Measurements from ENCODE around the gene C19orf25.
"Not testable (repeated sequence)": the region's sequence is repeated elsewhere in the genome, so short reads cannot be mapped to it uniquely, and the experiment has no call there.

The C19orf25 gene

DNA sequence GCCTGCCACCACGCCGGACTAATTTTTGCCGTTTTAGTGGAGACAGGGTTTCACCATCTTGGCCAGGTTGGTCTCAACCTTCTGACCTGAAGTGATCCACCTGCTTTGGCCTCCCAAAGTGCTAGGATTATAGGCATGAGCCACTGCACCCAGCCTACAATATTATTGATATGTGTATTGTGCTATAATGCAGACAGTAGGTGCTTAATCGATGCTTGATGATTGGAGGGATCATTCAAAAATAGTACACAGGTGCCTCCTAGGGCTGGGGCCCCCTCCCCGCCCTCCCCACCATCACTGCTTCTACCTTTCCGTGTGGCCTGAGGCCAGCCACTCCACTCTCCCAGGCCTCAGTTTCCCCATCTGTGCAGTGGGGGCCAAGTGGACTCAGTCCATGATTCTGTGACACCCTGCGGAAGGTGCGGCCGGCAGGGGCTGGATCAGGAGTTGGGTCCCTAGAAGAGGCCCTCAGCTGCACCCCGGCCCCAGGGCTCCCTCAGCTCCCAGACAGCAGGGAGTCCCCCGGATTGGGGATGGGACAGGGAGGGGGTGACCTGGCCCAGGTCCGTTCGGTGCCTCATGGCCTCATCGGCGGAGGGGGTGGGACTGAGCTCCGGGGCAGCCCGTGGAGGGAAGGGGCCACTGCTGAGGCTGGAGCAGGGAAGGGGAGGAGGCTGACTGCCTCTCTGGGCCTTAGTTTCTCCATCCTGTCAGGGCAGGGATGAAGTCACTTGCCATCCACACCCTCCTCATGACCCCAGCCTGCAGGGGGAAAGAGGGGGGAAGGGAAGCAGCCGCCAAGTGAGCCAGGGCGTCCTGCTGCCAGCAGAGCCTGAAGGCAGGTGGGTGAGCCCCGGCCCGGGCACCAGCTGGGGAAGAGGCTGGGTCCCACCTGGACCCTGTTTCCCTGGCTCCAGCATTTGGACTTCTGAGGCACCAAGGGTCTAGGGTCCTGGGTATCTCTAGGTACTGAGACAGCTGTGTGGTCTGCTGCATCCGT, 32.6 kb upstream of the C19orf25 start:
- no peak for DNase-seq

DNA sequence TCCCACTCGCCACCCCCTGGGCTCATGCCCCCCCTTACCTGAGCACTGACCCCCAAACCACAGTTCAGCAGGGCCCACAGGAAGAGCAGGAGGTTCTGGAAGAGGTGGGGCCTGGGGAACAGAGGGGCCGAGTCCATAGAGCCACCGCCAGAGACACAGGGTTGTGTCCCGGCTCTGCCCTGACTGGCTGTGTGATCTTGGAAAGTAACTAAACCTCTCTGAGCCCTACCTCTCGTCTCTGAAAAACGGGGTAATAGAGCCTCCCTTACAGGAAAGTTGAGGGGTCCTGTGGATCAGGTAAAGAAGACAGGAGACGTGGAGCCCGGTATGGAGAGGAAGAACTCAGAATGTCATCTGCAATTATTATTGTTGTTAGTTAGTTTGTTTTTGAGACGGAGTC, 31.8 kb upstream of the C19orf25 start:
- DNase-seq: no peak

DNA sequence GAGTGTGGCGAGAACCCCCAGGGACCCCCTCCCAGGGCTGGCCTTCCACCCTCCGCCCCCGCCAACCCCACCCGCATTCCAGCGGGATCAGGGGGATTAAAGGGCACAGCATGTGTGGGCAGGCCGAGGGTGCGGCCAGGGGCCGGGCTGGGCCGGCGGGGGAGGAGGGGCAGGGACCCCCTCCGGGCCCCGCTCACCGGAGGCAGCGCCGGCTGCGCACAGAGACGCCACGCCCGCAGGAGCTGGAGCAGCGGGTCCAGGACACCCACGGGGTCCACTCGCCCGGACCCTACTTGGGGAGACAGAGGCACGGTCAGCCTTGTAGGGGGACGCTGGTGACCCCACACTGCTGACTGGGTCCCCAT, 31.4 kb upstream of the C19orf25 start:
- DNase-seq: no peak

DNA sequence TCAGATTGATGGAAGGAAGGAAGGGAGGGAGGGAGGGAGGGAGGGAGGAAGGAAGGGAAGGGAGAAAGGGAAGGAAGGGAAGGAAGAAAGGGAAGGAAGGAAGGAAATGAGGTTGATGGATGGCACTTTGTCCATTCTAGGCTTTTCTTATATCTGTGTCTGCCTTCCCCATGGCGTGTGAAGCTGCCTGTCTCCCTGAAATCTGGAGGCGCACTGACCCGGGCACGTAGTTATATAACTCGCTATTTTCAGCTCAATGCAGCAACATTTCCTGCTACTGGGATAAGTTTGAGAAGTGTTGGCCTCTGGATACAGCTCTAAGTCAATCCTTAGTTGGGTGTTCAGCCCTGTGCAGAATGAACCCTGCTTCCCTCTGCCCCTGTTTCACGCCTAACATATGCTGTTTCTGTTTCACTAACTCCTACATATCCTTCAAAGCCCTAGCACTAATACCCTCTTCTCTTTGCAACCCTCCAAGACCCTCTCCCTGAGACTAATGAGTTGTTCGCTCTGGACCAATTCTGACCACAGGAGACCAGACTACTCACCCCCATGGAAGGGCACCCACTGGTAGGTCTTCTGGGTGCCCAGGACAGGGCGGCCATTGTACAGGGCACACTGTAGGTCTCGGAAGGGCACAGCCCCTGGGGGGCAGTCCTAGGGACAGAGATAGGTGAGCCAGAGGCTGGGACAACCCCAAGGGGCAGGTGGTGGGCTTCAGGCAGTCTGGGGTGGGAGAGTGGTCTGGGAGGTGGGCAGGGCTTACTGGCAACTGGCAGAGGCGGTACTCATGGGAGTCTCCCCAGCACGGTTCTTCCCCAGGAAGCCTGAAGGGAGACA, 30.8 kb upstream of the C19orf25 start:
- no peak for DNase-seq

DNA sequence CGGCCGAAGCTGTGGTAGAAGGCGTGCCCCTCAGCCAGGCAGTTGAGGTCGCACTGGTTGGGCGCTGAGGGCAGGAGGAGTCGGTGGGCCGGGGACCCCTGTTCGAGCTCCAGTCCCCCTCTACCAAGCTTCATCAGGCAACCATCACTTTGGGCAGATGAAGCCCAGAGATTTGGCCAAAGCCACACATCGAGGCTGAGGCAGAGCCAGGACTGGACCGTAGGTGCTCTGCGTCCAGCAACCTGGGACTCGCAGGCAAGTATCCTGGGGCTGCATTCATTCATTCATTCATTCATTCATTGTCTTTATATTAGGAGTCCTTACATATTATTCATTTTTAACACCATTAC, 29.5 kb upstream of the C19orf25 start:
- no peak for DNase-seq

DNA sequence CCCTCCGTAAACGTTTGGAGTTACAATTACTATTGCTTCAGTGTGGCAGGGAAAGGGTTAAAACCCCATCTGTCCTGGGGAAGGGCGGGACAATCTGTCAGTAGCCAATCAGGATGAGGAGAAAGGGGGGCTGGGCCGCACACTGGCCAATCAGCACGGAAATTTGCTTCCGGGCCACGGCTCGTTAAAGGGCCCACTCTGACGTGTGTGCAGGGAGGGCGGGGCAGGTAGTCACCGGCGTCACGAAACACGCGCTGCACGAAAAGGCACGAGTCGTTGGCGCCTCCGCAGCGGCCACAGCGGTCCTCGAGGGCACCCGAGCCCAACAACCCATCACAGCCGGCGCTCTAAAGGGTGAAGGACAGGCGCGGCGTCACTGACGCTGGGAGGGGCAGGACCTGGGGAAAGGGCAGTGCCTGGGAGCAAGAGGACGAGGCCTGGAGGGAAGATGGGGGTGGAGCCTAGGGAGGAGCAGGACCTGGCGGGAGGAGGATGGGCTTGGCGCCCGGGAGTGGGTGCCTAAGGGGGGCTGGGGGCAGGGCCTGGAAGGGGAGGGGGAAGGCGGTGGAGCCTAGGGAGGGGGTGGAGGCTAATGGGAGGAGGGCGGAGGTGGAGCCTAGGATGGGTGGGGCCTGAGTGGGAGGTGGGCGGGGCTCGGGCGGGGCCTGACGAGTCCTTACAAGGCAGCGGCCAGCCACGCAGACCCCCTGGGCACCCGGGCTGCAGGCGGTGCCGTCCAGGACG, 28.9 kb upstream of the C19orf25 start:
- DNase-seq: peak; percentile 80

DNA sequence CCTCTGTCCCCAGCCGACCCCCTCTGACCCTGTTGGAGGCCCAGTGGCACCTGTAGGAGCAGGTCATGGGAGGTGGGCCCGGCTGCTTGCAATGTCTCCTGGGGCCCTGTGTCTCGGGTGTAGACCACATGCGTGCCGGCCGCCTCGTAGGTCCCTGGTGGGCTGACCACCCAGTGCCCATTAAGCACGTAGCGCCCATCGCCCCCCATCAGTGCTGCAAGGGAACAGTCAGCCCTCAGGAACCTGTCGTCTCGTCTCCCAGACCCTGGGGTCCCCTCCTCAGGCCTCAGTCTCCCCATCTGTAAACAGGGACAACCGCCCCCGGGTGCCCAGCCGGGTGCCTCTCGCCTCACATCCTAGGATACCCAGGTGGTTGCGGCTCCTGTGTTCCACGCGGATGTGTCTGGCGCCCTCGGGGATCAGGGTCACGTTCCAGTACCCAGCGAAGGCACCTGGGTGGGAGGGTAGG, 28.2 kb upstream of the C19orf25 start:
- DNase-seq: no peak

DNA sequence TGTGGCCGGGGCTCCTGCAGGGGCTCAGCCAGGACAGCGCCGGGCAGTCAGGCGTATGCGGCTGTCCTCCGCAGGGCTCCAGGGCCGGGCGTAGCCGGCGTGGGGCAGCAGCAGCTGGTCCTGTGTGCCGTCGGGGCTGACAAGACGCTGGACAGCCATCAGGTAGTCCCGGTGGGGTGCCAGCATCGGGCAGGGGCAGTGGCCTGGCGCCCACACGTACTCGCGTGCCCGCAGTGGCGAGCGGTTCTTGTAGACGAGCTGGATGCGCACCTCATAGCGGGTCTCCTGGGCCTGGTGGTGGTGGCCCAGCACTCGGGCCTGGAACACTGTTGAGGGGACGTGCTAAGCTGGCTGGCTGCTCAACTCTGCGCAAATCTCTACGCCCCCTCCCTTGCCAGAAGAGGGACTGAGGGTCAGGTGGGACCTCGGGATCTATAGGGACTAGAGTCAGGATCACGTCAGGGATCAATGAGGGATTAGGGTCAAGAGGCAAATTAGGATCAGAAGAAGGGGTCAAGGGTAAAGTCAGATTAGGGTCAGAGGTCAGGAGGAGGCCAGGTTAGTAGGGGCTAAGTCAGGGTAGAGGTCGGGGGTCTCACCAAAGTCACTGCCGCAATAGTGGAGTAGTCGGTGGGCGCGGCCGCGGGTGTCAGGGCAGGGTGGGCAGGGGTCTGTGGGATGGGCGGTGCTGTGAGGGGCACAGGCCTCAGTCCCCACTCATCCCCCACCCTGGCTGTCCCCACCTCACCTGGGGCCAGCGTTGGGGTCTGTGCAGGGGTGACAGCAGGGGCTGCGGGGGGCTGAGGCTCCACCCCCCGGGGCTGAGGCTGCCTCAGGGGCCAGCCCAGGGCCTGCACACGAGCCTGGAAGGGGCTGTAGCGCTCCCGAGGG, 27.2 kb upstream of the C19orf25 start:
- DNase-seq: no peak

DNA sequence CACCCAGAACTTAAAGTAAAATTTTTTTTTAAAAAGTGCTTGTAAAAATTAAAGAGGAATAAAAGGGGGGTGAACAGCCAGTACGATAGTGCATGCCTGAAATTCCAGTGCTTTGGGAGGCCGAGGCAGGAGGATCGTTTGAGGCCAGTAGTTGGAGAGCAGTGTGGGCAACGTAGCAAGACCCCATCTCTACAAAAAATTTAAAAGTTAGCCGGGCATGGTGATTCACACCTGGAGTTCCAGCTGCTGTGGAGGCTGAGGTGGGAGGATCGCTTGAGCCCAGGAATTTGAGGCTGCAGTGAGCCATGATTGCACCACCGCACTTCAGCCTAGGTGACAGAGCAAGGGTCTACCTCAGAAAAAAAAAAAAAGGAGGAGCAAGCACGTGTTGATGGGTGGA, 26.0 kb upstream of the C19orf25 start:
- no peak for DNase-seq

DNA sequence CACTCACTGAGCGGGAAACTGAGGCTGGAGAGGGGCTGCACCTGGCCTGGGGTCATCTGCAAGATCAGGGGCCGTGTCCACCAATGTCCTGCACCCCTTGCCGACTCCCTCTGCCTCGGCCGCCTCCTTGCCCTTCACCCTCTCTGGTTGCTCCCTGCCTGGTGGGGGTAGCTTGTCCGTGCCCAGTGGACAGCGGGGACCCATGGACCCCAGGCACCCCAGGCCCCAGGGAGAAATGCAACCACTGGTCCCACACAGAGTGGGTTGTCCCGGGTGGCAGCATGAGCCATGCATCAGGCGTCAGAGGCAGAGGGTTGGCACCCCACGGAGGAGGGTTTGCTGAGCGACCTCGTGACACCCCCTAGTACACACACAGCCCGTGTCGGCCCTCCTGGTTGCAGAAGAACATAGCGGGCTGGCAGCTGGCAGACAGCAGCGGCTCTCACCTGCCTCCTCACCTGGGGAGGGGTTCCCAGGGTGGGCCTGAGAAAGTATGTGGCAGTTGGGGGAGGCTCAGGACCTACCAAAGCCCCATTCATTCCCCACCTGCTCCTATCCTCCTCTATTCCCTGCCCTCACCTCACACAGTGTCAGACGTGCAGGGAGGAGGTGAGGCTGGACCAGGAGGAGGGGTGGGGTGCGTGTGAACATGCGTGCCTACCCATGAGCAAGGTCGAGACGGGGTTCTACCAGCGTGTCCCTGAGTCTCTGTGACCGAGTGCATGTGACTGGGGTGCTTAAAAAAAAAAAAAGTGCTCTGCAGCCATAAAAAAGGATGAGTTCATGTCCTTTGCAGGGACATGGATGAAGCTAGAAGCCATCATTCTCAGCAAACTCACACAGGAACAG, 25.1 kb upstream of the C19orf25 start:
- DNase-seq: no peak

DNA sequence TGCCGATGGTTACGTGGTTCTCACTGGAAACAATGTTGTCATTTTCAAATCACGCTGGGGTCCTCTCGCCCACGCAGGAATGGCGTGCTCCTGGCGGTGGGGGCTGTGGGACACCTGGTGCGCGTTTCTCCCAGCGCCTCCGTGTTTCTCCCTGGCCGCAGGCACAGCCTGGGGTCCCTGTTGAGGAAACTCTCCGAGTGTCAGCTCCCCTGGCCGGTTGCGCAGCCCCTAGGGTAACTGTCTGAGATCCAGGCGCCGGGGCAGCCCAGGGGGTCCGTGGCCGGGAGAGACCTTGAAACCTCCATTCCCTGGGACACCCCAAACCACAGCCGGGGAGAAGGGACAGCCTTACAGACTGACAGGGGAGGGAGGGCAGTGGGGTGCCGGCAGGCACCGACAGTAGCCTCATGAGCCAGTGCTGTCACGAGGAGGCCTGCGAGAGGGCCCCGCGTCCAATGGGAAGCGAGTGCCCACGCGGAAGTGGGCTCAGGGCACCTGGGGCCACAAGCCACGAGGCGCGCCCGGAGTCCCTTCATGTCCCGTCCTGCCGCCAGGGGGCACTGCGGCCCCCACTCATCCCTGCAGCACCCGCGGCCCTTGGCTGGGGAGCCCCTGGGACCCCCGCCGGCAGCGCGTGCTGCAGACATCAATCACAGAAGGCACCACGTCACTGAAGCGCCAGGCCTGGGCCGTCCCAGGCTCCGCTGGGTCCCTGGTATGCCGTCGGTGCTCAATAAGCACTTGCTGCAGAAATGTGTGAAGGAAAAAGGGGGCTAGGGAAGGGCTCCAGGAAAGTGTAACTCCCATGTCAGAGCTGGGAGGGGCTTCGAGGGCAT, 24.3 kb upstream of the C19orf25 start:
- no peak for DNase-seq

DNA sequence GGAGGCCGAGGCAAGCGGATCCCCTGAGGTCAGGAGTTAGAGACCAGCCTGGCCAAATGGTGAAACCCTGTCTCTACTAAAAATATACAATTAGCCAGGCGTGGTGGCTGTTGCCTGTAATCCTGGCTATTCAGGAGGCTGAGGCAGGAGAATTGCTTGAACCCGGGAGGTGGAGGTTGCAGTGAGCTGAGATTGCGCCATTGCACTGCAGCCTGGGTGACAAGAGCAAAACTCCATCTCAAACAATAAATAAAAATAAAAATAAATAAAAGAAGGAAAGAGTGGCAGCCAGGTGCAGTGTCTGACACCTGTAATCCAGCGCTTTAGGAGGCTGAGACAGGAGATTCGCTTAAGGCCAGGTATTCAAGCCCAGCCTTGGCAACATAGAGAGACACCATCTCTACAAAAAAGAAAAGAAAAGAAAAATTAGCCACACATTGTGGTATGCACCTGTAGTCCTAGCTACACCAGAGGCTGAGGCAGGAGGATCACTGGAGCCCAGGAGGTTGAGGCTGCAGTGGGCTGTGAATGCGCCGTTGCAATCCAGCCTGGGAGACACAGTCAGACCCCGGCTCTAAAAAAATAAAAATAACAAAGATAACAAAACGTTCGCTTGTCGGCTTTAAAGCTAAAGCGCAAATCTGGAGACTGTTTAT, 23.5 kb upstream of the C19orf25 start:
- no peak for DNase-seq

DNA sequence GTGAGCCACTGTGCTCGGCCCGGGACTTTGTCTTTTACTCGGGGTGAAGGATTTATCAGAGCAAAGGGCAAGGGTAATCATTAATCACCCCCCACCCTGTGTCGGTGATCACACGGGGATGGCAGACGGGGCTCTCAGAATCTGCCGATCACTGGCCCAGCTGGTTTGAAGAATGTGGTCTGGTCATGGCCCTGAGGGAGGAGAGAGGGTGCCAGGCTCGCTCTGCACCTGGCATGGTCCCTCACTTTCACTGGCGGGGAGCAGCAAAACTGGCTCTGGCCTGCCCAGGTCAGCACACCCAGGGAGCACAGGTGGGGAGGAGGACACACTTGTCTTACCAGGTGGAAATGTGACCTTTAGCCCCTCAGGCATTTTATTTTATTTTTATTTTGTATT, 22.2 kb upstream of the C19orf25 start:
- no peak for DNase-seq

DNA sequence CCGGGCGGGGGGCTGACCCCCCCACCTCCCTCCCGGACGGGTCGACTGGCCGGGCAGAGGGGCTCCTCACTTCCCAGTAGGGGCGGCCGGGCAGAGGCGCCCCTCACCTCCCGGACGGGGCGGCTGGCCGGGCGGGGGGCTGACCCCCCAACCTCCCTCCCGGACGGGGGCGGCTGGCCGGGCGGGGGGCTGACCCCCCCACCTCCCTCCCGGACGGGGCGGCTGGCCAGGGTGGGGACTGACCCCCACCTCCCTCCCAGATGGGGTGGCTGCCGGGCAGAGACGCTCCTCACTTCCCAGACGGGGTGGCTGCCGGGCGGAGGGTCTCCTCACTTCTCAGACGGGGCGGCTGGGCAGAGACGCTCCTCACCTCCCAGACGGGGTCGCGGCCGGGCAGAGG, 20.2 kb upstream of the C19orf25 start:
- not testable (repeated sequence) for DNase-seq

DNA sequence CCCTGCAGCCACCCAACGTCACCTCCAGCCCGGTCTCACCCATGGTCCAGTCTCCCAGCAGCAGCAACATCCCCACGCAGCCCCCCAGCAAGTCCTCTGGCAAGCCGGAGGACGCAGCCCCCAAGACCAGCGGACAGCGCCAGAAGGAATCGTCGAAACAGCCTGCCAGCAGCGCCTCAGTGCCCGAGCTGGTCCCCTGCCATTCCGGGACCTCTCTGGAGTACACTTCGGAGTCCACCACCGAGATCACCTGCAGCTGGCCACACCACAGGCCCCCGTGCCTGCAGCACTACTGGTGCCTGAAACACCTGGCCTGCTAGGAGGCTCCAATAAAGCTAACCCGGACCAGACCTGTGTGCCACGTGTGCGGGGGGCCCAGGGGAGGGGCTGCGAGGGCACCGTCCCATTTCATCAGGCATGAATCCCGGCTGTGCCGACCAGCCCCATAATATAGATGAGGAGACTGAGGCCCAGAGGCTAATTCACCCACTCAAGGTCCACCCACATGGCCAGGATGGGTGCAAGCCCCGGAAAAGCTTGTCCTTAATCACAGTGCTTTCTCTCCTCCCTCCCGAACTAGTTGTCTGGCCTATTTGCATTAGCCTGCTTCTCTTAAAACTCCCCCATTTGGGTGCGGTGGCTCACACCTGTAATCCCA, 18.7 kb upstream of the C19orf25 start:
- no peak for DNase-seq

DNA sequence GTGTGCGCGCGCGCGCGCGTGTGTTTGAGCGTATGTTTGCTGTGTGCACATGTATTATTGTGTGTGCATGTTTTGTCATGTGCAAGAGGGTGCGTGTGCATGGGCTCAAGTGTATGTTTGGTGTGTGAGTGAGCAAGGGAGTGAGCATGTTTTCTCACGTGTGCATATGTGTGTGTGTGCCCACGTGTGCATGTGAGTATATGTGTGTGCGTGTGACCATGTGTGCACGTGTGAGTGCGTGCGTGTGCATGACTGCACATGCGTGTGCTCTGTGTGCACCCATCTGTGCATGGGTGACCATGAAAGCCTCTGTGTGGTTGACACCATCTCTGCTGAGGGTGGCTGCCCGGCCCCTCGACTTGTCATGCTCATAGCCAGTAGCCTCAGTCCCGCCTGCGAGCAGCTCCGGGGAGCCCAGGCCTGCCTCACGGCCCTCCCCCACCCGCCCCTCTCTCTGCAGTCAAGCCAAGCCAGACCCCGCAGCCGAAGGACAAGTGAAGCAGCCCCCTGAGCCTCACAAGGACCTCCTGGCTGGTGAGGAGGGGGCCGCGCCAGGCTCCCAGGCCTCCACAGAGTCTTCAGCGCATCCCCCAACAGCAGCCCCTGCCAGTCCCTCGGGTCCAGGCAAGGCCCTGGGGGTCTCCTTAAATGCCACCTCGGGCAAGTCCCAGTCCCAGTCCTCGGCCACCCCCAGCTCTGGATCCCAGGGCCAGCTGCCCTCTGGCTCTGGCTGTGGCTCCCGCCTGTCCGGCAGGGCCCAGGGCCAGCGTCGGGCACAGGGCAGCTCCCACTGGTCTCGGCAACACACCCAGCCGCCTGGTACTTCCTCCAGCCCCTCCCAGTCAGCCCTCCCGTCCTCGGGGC, 17.9 kb upstream of the C19orf25 start:
- DNase-seq: no peak

DNA sequence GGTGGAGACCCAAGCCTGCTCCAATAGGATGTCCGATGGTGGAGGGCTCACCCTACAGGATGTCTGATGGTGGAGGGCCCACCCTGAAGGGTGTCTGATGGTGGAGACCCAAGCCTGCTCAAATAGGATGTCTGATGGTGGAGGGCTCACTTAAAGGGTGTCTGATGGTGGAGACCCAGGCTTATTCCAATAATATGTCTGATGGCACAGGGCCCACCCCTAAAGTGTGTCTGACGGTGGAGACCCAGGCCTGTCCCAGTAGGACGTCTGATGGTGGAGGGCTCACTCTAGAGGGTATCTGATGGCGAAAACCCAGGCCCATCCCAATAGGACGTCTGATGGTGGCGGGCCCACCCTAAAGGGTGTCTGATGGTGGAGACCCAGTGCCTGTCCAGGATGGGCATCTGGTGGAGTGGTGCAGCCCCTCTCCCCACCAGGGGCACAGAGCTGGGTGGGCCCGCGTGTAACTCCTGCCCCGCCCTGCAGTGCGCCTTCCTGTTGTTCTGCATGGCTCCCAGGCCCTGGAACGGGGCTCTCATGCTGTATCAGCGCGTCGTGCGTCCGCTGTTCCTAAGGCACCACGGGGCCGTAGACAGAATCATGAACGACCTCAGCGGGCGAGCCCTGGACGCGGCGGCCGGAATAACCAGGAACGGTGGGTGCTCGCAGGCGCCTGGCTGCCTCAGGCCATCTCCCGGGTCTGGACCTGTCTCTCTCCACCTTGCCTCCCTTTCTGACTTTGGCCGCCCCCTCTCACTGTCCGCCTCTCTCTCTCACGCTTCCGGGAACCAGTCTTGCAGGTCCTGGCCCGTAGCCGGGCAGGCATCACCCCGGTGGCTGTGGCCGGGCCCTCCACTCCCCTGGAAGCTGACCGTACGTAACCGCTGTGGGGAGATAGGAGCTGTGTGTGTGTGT, 17.0 kb upstream of the C19orf25 start:
- DNase-seq: no peak
